NCI-H1694 treated with DMSO at 0.1 percent for 48 hours (cell line): Measurements from ENCODE around the gene ZNF646.
A peak's percentile ranks its signal among the peaks of the same experiment; 100 is the strongest.

Experiments
- DNase-seq: peaks from one replicate; lab custom pipeline; 2025; lab: John Stamatoyannopoulos, UW

ZNF646 gene

GRCh38 chr16:31073970-31074813 lies at the start of gene ZNF646, which contains the start of gene ZNF668:
Gene ZNF646, plus strand, starts transcription at chr16:31074422. Its CDS starts 1,903 bp downstream, at chr16:31076325.
Gene ZNF668, minus strand, starts transcription at chr16:31074240. Its CDS starts 9,781 bp downstream, at chr16:31064459.
- DNase-seq, result peak; percentile 97

- no peak for DNase-seq
These were observed 48.9 kb upstream of the ZNF646 start for GRCh38 chr16:31025339-31025738.

GRCh38 chr16:31029272-31029671 lies 45.0 kb upstream of the ZNF646 start:
- no peak for DNase-seq

- no peak for DNase-seq
These were observed 42.9 kb upstream of the ZNF646 start for GRCh38 chr16:31031276-31031675.

GRCh38 chr16:31032736-31033708 lies 41.2 kb upstream of the ZNF646 start, which contains the start of gene STX4:
Gene STX4, plus strand, starts transcription at chr16:31033558. Its CDS starts 248 bp downstream, at chr16:31033806.
- peak; percentile 77 for DNase-seq

GRCh38 chr16:31033709-31034492 lies 40.3 kb upstream of the ZNF646 start:
- DNase-seq, result peak; percentile 34

- no peak for DNase-seq
These were observed 37.5 kb upstream of the ZNF646 start for GRCh38 chr16:31036691-31037090.

- DNase-seq, result no peak
These were observed 35.2 kb upstream of the ZNF646 start for GRCh38 chr16:31038993-31039392.

GRCh38 chr16:31042866-31043265 lies 31.4 kb upstream of the ZNF646 start:
- no peak for DNase-seq

GRCh38 chr16:31043352-31043751 lies 30.9 kb upstream of the ZNF646 start:
- no peak for DNase-seq

GRCh38 chr16:31043898-31044481 lies 30.2 kb upstream of the ZNF646 start:
- DNase-seq, result no peak

- no peak for DNase-seq
These were observed 23.8 kb upstream of the ZNF646 start for GRCh38 chr16:31050280-31051030.

GRCh38 chr16:31052114-31052513 lies 22.1 kb upstream of the ZNF646 start:
- no peak for DNase-seq

- no peak for DNase-seq
These were observed 18.6 kb upstream of the ZNF646 start for GRCh38 chr16:31055613-31056012.

GRCh38 chr16:31061126-31061812 lies 13.0 kb upstream of the ZNF646 start:
- DNase-seq, result no peak

GRCh38 chr16:31061813-31062440 lies 12.3 kb upstream of the ZNF646 start:
- DNase-seq, result no peak

- no peak for DNase-seq
These were observed 10.8 kb upstream of the ZNF646 start for GRCh38 chr16:31063495-31063842.

GRCh38 chr16:31063843-31064611 lies 10.2 kb upstream of the ZNF646 start:
- no peak for DNase-seq
